IPS DF 19.7 (cell line): ENCODE measurements around the gene ST8SIA6.
"Not testable (repeated sequence)": the region's sequence is repeated elsewhere in the genome, so short reads cannot be mapped to it uniquely, and the experiment has no call there.

Source experiments
- DNase-seq: peaks from one replicate; pipeline ENCODE4 v3.0.0-alpha.2; 2013; ENCODE audit warnings: low read depth, low spot score

ST8SIA6 gene

DNA sequence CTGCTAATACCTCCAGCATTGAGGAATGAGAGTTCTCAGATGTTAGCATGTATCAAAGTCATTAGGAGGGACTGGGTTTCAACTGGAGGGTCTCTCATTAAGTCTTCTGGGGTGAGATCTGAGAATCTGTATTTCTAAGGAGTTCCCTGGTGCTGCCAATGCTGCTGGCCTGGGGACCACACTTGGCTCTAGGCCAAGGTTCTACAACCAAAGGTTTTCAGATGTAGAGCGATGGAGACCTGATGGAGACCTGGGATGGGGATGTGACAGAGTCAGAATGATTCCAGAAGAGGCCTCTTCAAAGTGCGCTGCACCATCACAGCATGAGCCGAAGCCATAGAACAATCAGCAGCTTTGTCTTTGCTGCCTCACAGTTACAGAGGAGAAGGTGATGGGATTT is 27.2 kb downstream of the ST8SIA6 start:
- DNase-seq = no peak

DNA sequence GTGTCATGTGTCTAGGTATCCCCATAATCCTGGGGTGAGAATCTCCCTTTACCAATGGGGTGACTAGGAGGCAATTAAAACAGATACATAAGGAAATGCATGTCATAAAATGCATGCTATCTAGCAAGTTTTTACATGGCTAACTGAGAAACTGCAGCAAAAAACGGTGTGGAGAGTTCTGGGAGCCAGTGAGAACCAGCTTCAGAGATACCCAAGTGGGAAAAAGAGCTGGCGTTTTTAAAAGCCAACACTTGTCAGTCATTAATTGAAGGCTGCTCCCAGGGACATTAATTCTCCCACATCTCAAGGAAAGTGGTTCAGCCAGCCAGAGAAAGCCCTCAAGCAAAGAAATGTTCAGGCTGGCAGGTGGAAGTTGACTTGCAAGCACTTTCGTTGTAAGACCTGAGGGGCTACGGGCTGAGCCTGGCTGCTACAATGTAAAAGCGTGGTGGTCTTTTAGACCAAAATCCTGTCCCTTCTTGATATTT is 28.1 kb downstream of the ST8SIA6 start:
- DNase-seq = no peak

DNA sequence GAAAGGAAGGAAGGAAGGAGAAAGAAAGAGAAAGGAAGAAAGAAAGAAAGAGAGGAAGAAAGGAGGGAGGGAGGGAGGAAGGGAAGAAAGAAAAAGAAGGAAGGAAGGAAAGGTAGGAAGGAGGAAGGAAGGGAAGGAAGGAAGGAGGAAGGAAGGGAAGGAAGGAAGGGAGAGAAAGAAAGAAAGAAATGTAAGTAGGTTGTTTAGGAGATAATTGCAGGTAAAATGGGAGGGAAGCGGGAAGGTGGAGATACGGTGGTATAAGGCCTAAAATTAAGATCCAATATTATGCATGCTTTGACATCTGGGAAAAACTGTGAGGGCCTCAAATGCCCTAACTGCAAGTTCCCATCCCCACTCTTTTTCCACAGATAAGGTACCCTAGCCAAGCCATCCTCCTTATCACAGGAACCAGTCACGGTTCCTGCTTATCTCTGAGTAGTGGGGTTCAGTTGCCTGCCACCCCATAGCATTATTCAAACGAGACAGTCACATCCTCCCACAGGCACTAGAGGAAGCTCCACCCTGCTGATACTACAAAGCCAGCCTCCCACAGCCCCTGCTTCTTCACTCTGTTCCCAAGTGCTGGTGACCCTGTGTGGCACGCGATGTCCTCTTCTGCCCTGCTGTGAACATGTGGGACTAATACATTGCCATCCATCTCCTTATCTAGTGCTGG is 28.7 kb downstream of the ST8SIA6 start:
- DNase-seq = no peak

DNA sequence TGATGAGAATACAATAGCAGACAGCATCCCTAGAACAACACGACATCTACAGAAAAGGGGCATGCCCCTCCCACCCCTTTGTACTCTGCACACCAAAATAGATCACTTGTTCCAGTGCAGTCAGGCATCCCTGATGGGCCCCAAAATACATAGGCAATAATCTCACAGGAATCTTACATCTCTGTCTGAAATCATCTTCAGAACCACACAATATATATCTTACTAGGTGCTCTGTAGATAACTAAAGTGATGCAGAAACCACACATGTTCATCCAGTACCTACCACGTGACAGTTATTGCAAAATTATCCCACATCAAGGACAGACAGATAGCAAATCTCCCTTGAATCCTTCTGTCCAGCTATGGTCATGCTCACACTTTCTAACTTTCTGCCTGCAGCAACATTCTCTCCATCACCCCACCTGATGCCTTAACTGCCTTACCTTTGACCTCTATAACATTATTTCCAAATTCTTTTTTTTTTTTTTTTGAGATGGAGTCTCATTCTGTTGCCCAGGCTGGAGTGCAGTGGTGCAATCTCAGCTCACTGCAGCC is 30.7 kb downstream of the ST8SIA6 start:
- no peak for DNase-seq

DNA sequence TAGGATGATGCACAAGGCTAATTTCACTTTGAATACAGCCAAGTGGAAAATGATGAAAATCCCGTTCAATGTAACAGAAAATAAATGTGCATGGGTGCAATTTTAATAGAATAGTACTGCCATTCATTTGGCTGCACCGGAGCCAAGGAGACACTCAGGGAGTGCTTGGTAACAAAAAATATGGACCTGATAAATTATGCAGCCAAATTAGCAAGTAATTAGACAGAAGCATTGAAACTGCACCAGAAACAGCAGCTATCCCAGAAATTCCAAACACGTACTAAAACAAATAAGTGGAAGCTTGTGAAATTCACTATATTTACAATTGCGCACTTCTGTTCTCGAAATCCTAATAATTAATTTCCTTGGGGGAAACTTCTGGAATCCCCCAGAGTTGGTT is 31.5 kb downstream of the ST8SIA6 start:
- DNase-seq = no peak

DNA sequence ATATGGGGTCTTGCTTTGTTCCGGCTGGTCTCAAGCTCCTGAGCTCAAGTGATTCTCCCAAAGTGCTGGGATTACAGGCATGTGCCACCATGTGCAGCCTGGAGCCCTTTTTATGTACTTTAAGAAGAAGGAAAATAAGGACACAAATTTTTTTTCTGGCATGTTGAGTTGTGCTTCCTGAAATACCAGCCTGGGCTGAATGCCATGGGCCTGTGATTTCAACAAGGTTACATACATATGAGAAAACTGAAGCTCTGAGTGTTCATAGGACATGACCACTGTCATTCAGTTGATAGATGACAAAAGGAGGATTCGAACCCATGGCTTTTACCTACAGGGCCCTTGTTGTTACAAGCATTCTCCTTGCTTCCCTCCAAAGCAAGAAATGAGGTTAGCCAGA is 36.1 kb downstream of the ST8SIA6 start:
- no peak for DNase-seq

DNA sequence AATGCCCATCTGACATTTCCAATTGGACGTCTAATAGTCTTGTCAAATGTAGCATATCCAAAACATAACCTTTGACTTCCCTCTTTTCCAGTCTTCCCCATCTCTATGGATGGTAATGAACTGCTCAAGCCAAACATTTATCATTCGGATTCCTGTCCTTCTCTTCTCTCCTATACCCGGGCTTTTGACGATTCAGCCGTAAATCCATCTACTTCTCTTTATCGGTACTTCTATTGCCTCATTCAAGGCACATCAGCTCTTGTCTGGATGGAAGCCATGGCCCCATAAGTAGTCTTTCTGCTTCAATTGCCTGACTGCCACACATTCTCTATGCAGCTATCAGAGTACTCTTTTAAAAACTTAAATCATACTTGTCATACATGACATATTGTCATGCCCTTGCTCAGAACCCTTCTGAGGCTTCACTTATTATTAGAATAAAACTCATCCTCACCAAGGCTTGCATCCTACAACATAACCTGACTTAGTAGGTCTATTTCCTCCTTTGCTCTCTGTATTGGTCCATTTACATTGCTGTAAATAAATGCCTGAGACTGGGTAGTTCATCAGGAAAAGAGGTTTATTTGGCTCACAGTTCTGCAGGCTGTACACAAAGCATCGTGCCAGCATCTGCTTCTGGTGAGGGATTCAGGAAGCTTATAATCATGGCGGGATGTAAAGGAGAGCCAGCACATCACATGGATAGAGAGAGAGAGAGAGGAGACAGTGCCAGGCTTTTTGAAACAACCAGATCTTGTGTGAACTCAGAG is 37.8 kb downstream of the ST8SIA6 start:
- no peak for DNase-seq

DNA sequence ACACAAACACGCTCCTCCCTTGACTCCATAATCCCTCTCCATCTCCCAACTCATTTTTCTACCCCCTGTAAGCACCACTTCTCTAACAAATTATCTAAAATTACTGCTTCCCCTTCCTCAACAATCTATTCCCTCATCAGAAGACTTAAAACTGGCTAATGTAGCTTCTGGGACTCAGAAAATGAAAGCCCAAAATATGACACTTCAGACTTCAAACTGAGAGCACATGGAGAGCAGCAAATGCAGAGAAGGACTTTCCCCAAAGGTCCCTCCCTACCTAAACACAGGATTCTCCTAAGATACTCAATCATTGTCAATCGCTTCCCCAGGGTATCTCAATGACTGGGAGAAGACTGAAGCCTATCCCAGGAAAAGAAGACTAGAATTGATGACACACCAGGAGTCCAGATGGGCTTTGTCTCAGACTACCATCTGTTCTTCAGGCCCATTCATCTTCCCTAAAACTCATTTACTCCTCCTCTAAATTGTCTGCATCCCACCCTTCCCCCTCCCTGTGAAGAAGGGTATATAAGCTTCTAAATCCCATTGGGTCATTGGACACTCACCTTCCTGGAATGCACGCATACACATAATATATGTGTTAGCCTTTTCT is 39.2 kb downstream of the ST8SIA6 start:
- DNase-seq = no peak

DNA sequence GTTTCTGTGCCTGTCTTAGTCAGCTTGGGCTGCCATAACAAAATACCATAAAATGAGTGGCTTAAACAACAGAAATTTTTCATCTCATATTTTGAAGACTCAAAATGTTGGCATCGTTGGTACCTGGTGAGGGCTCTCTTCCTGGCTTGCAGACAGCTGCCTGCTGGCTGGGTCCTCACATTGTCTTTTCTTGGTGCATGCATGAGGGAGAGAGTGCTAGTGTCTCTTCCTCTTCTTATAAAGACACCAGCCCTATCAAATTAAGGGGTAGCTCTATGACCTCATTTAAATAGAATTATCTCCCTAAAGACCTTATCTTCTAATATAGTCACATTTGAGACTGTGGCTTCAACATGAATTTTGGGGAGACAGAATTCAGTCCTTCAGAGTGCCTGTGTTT is 39.9 kb downstream of the ST8SIA6 start:
- no peak for DNase-seq

DNA sequence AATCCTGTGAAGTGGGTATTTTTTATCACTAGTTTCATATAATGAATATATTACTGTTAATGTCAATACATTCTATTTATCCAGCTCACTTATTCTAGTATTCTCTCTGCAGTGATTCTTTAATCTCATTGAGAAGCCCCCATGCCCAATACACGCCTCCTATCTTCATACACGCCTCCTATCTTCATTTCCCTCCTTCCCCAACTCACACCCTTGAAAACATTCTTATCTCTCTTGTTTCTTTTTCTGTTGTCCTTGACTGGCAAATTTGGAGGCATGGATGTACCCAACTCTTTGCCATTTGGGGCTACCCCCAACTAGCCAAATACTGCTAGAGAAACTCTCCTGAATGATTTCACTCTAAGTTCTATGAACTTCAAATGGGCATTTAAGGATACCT is 40.5 kb downstream of the ST8SIA6 start:
- DNase-seq = no peak

DNA sequence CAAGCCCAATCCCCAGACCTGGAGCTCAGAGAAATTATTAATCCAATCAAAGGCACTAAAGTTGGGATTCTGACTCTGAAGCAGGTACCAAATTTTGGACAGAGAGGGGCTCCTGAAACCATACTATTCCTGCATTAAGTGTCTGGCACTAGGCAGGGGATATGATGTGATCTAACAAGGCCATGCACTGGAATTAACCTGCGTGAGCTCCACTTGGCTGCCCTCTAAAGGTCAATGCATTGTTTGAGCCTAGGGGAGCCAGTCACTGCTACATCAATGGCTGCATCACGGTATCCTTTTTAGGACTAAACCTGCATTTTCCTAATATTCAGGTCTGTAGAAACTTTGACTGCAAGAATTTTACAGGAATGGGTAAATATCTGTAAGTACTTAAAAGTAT is 42.1 kb downstream of the ST8SIA6 start:
- peak; percentile 35 for DNase-seq

DNA sequence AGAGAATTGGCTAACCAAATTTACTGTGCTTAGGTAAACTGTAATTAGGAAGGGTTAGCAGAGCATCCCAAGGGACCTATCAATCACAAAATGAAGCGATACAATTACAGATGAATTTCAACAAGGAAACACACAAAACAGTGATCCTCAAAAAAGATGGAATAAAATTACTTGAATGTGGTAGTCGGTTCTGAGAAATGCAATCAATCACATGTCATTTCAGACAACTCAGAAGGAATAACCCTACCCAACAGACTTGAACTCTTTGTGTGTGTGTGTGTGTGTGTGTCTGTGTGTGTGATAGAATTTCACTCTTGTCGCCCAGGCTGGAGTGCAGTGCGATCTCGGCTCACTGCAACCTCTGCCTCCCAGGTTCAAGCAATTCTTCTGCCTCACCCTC is 43.5 kb downstream of the ST8SIA6 start:
- DNase-seq = no peak

DNA sequence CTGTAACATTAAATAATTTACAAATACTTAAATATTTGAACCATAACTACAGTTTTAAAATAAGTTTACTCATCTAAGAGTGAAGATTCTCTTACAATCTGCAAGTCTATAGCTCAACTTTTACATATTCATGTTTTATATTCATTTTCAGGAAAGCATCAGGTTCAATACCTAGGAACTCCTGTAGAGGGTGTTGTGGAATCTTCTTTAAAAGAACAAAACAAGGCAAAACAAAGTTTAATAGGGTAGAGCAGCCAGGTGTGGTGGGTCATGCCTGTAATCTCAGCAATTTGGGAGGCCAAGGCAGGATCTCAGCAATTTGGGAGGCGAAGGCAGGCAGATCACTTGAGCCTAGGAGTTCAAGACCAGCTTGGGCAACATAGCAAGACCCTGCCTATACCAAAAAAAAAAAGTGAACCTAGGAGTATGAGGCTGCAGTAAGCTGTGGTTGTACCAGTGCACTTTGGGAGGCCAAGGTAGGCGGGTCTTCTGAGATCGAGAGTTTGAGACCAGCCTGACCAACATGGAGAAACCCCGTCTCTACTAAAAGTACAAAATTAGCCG is 45.1 kb downstream of the ST8SIA6 start:
- DNase-seq = no peak

DNA sequence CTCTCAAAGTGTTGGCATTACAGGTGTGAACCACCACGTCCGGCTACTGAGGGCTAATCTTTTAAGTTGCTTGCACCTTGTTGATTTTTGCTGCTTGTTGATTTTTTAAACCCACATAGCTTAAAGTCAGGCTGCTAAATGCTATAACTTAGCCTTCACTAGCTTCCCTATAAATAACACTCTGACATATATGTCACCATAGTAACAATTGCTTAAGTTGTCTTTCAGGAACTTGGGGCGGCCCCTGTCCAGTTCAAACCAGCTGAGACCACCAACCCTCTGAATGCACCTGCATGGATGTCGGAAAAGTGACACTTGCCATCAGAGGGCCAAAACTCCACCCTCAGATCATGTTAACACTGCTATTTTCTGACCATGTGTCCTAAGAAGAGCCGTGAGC is 47.3 kb downstream of the ST8SIA6 start:
- DNase-seq = no peak

DNA sequence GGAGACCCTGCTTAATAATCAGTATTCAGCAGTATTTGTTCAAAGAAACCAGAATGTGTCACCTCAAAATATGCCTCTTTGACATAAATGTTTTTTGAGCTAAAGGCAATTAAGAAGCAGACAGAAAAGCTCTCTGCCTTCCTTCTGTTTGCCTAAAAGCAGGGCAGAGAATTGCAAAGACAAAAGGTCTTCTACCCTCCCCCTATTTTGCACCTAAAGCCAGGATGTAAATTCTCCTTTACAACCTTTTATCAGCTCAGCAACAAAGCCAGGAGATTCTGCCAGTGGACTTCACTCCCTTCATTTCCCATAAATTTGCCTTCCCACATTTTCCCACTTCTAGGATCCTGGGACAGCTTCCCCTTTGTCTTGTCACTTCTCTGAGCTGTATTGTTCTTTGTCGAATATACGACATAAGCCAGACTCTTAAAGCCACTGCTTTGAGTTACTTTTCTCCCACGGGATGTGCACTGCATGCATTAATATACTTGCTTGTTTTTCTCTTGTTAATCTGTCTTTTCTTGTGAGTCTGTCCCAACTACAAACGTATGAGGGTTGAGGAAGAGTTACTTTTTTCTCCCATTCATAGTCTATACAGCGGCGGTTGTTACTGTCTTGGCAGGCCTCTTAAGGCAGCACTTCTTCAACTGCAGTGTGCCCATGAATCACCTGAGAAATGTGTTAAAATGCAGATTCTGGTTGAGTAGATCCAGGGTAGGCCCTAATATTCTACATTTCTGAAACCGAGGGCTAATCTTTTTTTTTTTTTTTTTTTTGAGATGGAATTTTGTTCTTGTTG is 48.2 kb downstream of the ST8SIA6 start:
- no peak for DNase-seq

DNA sequence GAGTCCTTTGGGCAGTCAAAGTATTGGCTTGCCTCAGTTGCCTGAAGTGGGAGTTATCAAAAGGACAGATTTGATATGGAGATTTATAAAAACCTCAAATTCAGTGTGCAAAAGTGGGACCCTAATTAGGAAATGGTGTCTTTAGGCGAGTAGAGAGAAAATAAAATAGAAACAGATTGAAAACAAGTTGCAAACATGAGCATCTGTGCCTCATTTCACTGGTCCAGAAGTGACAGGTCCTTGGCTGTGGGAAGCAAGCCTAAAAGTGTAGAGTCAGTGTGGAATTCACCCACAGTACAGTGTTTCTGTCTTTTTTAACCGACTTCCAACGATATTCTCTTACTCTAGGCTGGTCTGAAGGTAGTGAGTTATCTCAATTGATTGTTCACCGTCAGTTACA is 51.2 kb downstream of the ST8SIA6 start:
- no peak for DNase-seq

DNA sequence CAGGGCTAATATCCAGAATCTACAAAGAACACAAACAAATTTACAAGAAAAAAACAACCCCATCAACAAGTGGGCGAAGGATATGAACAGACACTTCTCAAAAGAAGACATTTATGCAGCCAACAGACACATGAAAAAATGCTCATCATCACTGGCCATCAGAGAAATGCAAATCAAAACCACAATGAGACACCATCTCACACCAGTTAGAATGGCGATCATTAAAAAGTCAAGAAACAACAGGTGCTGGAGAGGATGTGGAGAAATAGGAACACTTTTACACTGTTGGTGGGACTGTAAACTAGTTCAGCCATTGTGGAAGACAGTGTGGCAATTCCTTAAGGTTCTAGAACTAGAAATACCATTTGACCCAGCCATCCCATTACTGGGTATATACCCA is 52.4 kb downstream of the ST8SIA6 start:
- not testable (repeated sequence) for DNase-seq

DNA sequence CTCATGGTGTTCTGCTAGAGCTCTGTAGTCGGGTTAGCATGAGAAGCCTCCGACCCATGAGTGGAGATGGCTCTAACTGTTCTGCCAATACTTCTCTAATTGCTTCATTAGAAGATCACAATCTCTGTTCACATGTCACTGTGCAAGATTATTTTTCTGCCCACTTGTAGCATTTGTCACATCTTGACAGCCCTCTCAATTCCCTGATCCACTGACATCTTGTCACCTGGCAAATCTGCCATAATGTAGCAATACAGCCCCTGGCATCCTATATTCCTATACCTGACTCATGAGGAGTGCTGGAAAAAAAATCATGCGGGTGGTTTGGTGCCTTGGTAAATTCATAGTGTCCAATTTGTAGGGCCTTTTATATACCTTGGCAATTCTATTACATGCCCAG is 58.4 kb downstream of the ST8SIA6 start:
- DNase-seq = no peak

DNA sequence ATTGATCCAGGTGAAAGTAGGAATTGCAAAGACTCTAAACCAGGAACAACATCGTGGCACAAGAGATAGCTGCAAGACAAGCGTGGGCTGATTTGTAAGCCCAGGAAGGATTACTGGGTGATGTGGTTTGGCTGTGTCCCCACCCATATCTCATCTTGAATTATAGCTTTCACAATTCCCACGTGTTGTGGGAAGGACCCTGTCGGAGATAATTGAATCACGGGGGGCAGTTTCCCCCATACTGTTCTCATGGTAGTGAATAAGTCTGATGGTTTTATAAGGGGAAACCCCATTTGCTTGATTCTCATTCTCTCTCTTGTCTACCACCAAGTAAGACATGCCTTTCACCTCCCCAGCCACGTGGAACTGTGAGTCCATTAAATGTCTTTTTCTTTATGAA is 59.5 kb downstream of the ST8SIA6 start:
- no peak for DNase-seq

DNA sequence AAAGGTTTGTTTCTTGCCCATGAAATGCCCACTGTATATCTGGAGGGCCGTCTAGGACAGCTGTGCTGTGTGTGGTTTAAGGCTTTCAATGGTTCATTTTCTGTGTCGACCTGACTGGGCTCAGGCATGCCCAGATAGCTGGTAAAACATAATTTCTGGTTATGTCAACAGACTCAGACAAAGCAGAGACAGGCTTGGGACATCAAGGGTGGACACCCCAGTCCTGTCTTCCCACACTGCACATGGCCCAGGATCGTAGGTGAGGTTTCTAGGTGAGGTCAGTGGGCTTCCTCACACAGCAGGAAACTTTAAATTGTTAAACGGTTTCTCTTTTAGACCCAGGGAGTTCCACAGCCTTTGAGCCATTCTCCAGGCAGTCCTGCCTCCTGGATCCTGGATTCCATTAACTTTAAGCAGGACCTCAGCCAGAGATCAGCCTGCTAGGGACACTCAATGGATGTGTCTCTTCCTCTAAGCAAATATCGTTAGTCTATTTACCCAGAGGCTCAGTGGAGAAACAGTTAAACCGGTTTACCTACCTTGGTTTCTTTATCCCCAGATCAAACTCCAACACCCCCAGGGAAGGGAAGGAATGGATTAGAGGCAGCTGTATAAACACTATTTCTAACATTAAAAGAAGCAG is 66.4 kb downstream of the ST8SIA6 start:
- no peak for DNase-seq

DNA sequence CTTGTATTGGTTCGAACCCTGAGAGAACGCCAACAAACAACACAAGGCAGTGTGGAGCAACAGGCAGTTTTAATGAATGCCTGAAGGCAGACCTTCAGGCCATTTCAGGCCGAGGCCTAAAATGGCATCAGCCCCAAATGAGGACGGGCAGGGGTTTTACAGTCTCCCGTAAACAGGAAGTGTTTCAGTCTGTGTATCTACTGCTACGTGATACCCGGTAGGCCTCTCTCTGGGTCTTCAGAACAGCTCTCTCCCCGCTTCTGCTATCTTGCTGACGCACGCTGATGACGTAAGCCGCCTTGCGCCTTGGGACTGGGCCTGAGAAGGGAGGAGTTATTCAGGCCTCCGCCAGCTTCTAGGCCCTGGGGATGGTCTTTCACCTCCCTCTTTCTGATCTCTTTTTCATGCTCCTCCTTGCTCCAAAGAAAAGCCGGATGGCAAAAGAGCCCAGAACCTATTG is 67.7 kb downstream of the ST8SIA6 start:
- no peak for DNase-seq
